Measurements from ENCODE around the gene TBC1D9. TPM values are rescaled to one million over a fixed set of nuclear protein-coding genes. Genes with fewer than 3 reads are reported as not detected.

The TBC1D9 gene
- total RNA-seq, 2 experiments from 2014 or later = 0.07 to 0.11 TPM

- intact Hi-C loops (cut with DNase I, micrococcal nuclease) = no loop called here
- no peaks in the 10 kb centered on the region for H3K36me3 Mint-ChIP-seq (ENCODE audit: low read depth)
- H3K27ac Mint-ChIP-seq = no peak overlapping the region
- POLR2A ChIA-PET = no interaction called here
- no peaks in the 10 kb centered on the region for H3K27me3 Mint-ChIP-seq
- DNase-seq = no peak
- H3K9me3 Mint-ChIP-seq (ENCODE audit: low read depth) = no peaks in the 10 kb centered on the region
- ATAC-seq = no peak
- no peak overlapping the region for H3K4me3 Mint-ChIP-seq
- CTCF ChIA-PET = no interaction called here
- H3K4me1 Mint-ChIP-seq = no peaks in the 10 kb centered on the region
These were observed 54.0 kb downstream of the TBC1D9 start for GRCh38 chr4:140702096-140702757.

GRCh38 chr4:140701071-140701470, 55.1 kb downstream of the TBC1D9 start:
- no peak overlapping the region for H3K27ac Mint-ChIP-seq
- H3K27me3 Mint-ChIP-seq = no peaks in the 10 kb centered on the region
- no peak for ATAC-seq
- H3K4me3 Mint-ChIP-seq = no peak overlapping the region
- POLR2A ChIA-PET = no interaction called here
- H3K9me3 Mint-ChIP-seq (ENCODE audit: low read depth) = no peaks in the 10 kb centered on the region
- intact Hi-C loops (cut with DNase I, micrococcal nuclease) = no loop called here
- no peaks in the 10 kb centered on the region for H3K36me3 Mint-ChIP-seq (ENCODE audit: low read depth)
- CTCF ChIA-PET = no interaction called here
- DNase-seq = no peak
- no peaks in the 10 kb centered on the region for H3K4me1 Mint-ChIP-seq

GRCh38 chr4:140697709-140698560, 58.2 kb downstream of the TBC1D9 start:
- intact Hi-C loops (cut with DNase I, micrococcal nuclease) = no loop called here
- ATAC-seq = no peak

GRCh38 chr4:140695483-140695882, 60.7 kb downstream of the TBC1D9 start:
- H3K4me1 Mint-ChIP-seq = no peaks in the 10 kb centered on the region
- H3K27me3 Mint-ChIP-seq = no peaks in the 10 kb centered on the region
- CTCF ChIA-PET = interaction anchor here (0.6 kb wide), 1 partner anchor 1090 kb away, joined by 3 read pairs; no protein-coding TSS in a partner anchor
- H3K9me3 Mint-ChIP-seq (ENCODE audit: low read depth) = no peaks in the 10 kb centered on the region
- POLR2A ChIA-PET = no interaction called here
- no peak for ATAC-seq
- no peaks in the 10 kb centered on the region for H3K36me3 Mint-ChIP-seq (ENCODE audit: low read depth)
- DNase-seq = no peak
- intact Hi-C loops (cut with DNase I, micrococcal nuclease) = no loop called here
- H3K27ac Mint-ChIP-seq = no peak overlapping the region
- H3K4me3 Mint-ChIP-seq = no peak overlapping the region

More at GRCh38 chr4:140697709-140698560, 58.2 kb downstream of the TBC1D9 start:
- no peaks in the 10 kb centered on the region for H3K9me3 Mint-ChIP-seq (ENCODE audit: low read depth)
- H3K4me3 Mint-ChIP-seq = no peak overlapping the region
- no peaks in the 10 kb centered on the region for H3K27me3 Mint-ChIP-seq
- CTCF ChIA-PET = interaction anchor here (0.8 to 1.0 kb wide), 2 partner anchors 10 to 16 kb away, joined by 4 to 6 read pairs; no protein-coding TSS in a partner anchor
- POLR2A ChIA-PET = no interaction called here
- no peaks in the 10 kb centered on the region for H3K36me3 Mint-ChIP-seq (ENCODE audit: low read depth)
- DNase-seq = no peak
- H3K27ac Mint-ChIP-seq = no peak overlapping the region
- no peaks in the 10 kb centered on the region for H3K4me1 Mint-ChIP-seq

DNA sequence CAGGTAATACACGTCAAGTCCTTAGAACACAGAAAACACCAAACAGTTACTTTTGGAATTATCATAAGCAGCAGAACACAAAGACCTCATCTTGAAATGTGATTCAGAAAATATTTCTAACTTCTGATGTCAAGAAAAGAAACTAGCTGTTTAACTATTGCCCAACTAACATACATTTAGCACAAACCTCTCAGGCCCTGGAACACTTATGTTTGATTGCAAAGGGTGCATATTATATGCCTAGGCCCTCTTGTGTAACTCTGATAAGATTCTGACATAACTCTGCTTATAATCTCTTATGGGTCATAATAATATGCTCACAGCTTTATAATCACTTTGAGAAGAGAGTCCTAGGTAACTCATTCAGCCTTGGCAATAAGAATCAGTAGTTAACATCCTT, 62.6 kb downstream of the TBC1D9 start:
- no peaks in the 10 kb centered on the region for H3K4me1 Mint-ChIP-seq
- ChIA-PET CTCF (no interaction called here), POLR2A (no interaction called here)
- no peaks in the 10 kb centered on the region for H3K36me3 Mint-ChIP-seq (ENCODE audit: low read depth)
- no peak overlapping the region for H3K27ac Mint-ChIP-seq
- no peak overlapping the region for H3K4me3 Mint-ChIP-seq
- peaks cover 7% of the 10 kb centered on the region for H3K27me3 Mint-ChIP-seq
- H3K9me3 Mint-ChIP-seq (ENCODE audit: low read depth) = no peaks in the 10 kb centered on the region
- intact Hi-C loops (cut with DNase I, micrococcal nuclease) = no loop called here
- ATAC-seq (no peak), DNase-seq (no peak)

DNA sequence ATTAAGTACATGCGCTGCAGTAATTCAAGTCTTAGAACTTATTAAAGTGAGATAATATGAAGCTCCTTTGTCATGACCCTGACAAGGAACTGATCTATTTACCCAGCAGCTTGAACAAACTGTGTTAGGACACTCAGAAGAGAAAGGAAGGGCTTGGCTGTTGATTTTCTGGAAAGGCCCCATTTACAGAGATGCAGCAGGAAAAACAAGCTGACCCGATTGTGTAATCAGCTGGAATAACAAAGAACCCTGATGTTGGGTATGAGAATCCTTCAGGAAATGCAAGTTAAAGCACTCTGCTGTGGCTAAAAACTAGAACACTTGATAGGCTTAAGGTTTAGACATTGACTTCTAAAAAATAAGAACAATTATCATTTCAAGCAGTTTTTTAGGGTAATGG, 64.8 kb downstream of the TBC1D9 start:
- H3K36me3 Mint-ChIP-seq (ENCODE audit: low read depth) = no peaks in the 10 kb centered on the region
- no peak overlapping the region for H3K4me3 Mint-ChIP-seq
- no peaks in the 10 kb centered on the region for H3K9me3 Mint-ChIP-seq (ENCODE audit: low read depth)
- H3K27ac Mint-ChIP-seq = no peak overlapping the region
- intact Hi-C loops (cut with DNase I, micrococcal nuclease) = no loop called here
- DNase-seq (no peak), ATAC-seq (no peak)
- POLR2A ChIA-PET = no interaction called here
- H3K4me1 Mint-ChIP-seq = no peaks in the 10 kb centered on the region
- CTCF ChIA-PET = no interaction called here
- H3K27me3 Mint-ChIP-seq = peaks cover 7% of the 10 kb centered on the region

DNA sequence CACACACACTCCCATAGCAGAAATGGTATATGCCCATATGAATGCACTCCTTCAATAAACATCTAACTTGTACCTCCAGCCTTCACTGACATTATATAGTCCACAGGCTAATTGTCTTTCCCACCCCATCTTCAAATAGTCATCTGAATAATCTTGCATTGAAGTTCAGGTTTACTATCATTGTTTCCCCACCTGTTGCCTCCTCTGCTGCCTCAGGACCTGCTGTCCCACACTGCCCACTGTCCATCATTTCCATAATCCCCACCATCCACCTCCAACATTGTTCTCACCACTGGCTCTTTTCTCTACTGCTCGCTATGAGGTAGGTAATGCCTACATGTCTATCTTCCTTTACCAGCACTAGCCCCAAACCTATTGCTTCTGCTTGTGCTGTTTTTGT, 66.1 kb downstream of the TBC1D9 start:
- CTCF ChIA-PET = no interaction called here
- no peaks in the 10 kb centered on the region for H3K36me3 Mint-ChIP-seq (ENCODE audit: low read depth)
- peaks cover 7% of the 10 kb centered on the region for H3K27me3 Mint-ChIP-seq
- H3K4me3 Mint-ChIP-seq = no peak overlapping the region
- no peak overlapping the region for H3K27ac Mint-ChIP-seq
- DNase-seq = no peak
- intact Hi-C loops (cut with DNase I, micrococcal nuclease) = no loop called here
- POLR2A ChIA-PET = no interaction called here
- H3K9me3 Mint-ChIP-seq (ENCODE audit: low read depth) = no peaks in the 10 kb centered on the region
- no peak for ATAC-seq
- no peaks in the 10 kb centered on the region for H3K4me1 Mint-ChIP-seq

- ChIA-PET CTCF (no interaction called here), POLR2A (no interaction called here)
- intact Hi-C loops (cut with DNase I, micrococcal nuclease) = no loop called here
- no peaks in the 10 kb centered on the region for H3K9me3 Mint-ChIP-seq (ENCODE audit: low read depth)
- no peaks in the 10 kb centered on the region for H3K36me3 Mint-ChIP-seq (ENCODE audit: low read depth)
- H3K27ac Mint-ChIP-seq = no peak overlapping the region
- H3K4me1 Mint-ChIP-seq = no peaks in the 10 kb centered on the region
- no peak for ATAC-seq
- H3K27me3 Mint-ChIP-seq = peaks cover 7% of the 10 kb centered on the region
- DNase-seq = no peak
- no peak overlapping the region for H3K4me3 Mint-ChIP-seq
These were observed 66.6 kb downstream of the TBC1D9 start for GRCh38 chr4:140689623-140690022.

- H3K27me3 Mint-ChIP-seq = peaks cover 7% of the 10 kb centered on the region
- intact Hi-C loops (cut with DNase I, micrococcal nuclease) = no loop called here
- ATAC-seq = no peak
These were observed 67.2 kb downstream of the TBC1D9 start for GRCh38 chr4:140688711-140689598.

GRCh38 chr4:140686796-140687195, 69.4 kb downstream of the TBC1D9 start:
- no peak for DNase-seq
- CTCF ChIA-PET = no interaction called here
- POLR2A ChIA-PET = no interaction called here
- Mint-ChIP-seq H3K9me3 (ENCODE audit: low read depth) (no peaks in the 10 kb centered on the region), H3K4me3 (no peak overlapping the region), H3K4me1 (no peaks in the 10 kb centered on the region), H3K27ac (no peak overlapping the region), H3K27me3 (peaks cover 7% of the 10 kb centered on the region), H3K36me3 (ENCODE audit: low read depth) (no peaks in the 10 kb centered on the region)
- intact Hi-C loops (cut with DNase I, micrococcal nuclease) = no loop called here
- no peak for ATAC-seq

More at GRCh38 chr4:140688711-140689598, 67.2 kb downstream of the TBC1D9 start:
- Mint-ChIP-seq H3K27ac (no peak overlapping the region), H3K4me1 (no peaks in the 10 kb centered on the region), H3K36me3 (ENCODE audit: low read depth) (no peaks in the 10 kb centered on the region), H3K4me3 (no peak overlapping the region), H3K9me3 (ENCODE audit: low read depth) (no peaks in the 10 kb centered on the region)
- DNase-seq = no peak
- ChIA-PET POLR2A (no interaction called here), CTCF (interaction anchor here (1.9 kb wide), 1 partner anchor 10 kb away, joined by 6 read pairs; no protein-coding TSS in a partner anchor)

- peaks cover 13% of the 10 kb centered on the region for H3K27me3 Mint-ChIP-seq
- CTCF ChIA-PET = no interaction called here
- DNase-seq (no peak), ATAC-seq (no peak)
- H3K9me3 Mint-ChIP-seq (ENCODE audit: low read depth) = no peaks in the 10 kb centered on the region
- POLR2A ChIA-PET = no interaction called here
- no peak overlapping the region for H3K27ac Mint-ChIP-seq
- intact Hi-C loops (cut with DNase I, micrococcal nuclease) = no loop called here
- H3K4me3 Mint-ChIP-seq = no peak overlapping the region
- H3K36me3 Mint-ChIP-seq (ENCODE audit: low read depth) = no peaks in the 10 kb centered on the region
- H3K4me1 Mint-ChIP-seq = no peaks in the 10 kb centered on the region
These were observed 71.9 kb downstream of the TBC1D9 start for GRCh38 chr4:140684314-140684713.

Measured in activated CD4-positive, alpha-beta T cell treated with anti-CD3 and anti-CD28 coated beads for 36 hours (primary cell).